Upper lobe of right lung (tissue), 1 donor: Measurements from ENCODE around the gene HTRA3. TPM values are rescaled to one million over a fixed set of nuclear protein-coding genes. Genes with fewer than 3 reads are reported as not detected.
"Not testable (repeated sequence)": the region's sequence is repeated elsewhere in the genome, so short reads cannot be mapped to it uniquely, and the experiment has no call there.

Experiments used
- ATAC-seq: fragments of 200-7000 bp; cut with Tn5 transposase; one replicate; pipeline ENCODE4 v1.9.1; 2020; ENCODE audit warnings: mild to moderate bottlenecking, moderate library complexity
- DNase-seq: peaks from one replicate; pipeline ENCODE4 v3.0.0-alpha.2; 2020
- H3K27ac ChIP-seq: fragments of 200-600 bp; one replicate; pipeline ENCODE4 v1.8.0; 2022
- H3K27me3 ChIP-seq: fragments of 200-600 bp; one replicate; pipeline ENCODE4 v1.8.0; 2022; ENCODE audit warnings: mild to moderate bottlenecking
- H3K36me3 ChIP-seq: fragments of 200-600 bp; one replicate; pipeline ENCODE4 v1.8.0; 2022
- H3K4me1 ChIP-seq: fragments of 200-600 bp; one replicate; pipeline ENCODE4 v1.8.0; 2022
- H3K4me3 ChIP-seq: fragments of 200-600 bp; one replicate; pipeline ENCODE4 v1.8.0; 2022; ENCODE audit warnings: mild to moderate bottlenecking
- H3K9me3 ChIP-seq: fragments of 200-600 bp; one replicate; pipeline ENCODE4 v1.8.0; 2022
- CTCF ChIP-seq: fragments of 200-600 bp; IDR thresholded peaks from one replicate; pipeline ENCODE4 v1.8.0; 2022; ENCODE audit warnings: antibody characterized with exemption
- intact Hi-C: fragments of 100-400 bp; cut with DNase I; formaldehyde crosslinking; loops from one replicate; pipeline ENCODE4 v1.11.0; 2022
- total RNA-seq: library from RNA; stranded (reverse); fragmentation: NEBNext Ultra II Directional; extraction: Animal tissue kit (Norgen Biotek cat#: 25700); gene quantifications from one replicate; pipeline ENCODE4 v1.2.1, GENCODE V29; 2021
- donor health status: DM: no; HTN: yes; CAD: no; lungs with severe emphysema.

HTRA3 gene
- total RNA-seq, 1 donor from 2014 or later: 25.0 TPM

DNA sequence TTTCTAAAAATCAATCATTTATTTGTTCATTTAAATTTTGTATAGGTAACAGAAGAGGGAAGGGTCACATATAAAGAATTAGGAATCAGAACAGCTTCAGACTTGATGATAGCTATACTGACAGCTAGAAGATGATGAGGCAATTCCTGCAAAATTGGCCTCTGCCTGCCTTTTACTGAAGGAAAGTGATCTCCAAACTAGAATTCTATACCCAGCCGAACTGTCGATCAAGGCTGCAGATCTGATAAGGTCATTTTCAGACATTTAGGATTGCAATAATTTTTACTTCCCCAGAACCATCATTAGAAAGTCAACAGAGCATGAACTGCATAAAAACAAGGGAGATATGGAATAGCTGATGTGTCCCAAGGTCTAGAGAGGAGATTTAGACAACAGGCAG is 66.3 kb downstream of the HTRA3 start:
- Histone ChIP-seq H3K36me3 (no peaks in the 10 kb centered on the region), H3K4me3 (no peak overlapping the region), H3K4me1 (no peaks in the 10 kb centered on the region), H3K27me3 (no peaks in the 10 kb centered on the region), H3K27ac (no peak overlapping the region), H3K9me3 (no peaks in the 10 kb centered on the region)
- intact Hi-C loops: no loop called here
- no peak for ATAC-seq
- TF ChIP-seq CTCF: no peak
- DNase-seq: no peak

- Histone ChIP-seq H3K27ac (no peak overlapping the region), H3K36me3 (no peaks in the 10 kb centered on the region), H3K9me3 (no peaks in the 10 kb centered on the region), H3K4me3 (no peak overlapping the region), H3K27me3 (no peaks in the 10 kb centered on the region), H3K4me1 (no peaks in the 10 kb centered on the region)
- DNase-seq: no peak
- intact Hi-C loops: no loop called here
- no peak for TF ChIP-seq CTCF
- ATAC-seq: no peak
Measured at GRCh38 chr4:8336412-8337075, 67.0 kb downstream of the HTRA3 start.

DNA sequence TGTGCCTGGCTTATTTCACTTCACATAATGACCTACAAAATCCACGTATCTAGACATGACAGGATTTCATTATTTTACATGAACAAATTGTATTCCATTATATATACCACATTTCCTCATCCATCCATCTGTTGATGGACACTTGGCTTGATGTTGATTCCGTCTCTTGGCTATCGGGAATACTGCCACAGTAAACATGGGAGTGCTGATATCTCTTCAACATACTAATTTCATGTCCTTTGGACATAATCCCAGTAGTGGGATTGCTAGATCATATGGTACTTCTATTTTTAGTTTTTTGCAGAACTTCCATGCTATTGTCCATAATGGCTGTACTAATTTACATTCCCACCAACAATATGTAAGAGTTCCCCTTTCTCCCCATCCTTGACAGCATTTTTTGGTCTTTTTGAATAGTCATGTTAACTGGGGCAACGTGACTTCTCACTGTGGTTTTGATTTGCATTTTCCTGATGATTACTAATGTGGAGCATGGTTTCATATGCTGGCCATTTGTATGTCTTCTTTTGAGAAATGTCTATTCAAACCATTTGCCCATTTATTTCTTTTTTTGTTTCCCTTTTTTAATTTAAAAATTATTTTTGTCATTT is 68.9 kb downstream of the HTRA3 start:
- no peak for ATAC-seq
- no peaks in the 10 kb centered on the region for H3K36me3 ChIP-seq
- intact Hi-C loops: no loop called here
- H3K4me1 ChIP-seq: no peaks in the 10 kb centered on the region
- H3K9me3 ChIP-seq: no peaks in the 10 kb centered on the region
- H3K27ac ChIP-seq: no peak overlapping the region
- no peak overlapping the region for H3K4me3 ChIP-seq
- no peaks in the 10 kb centered on the region for H3K27me3 ChIP-seq
- TF ChIP-seq CTCF: no peak
- no peak for DNase-seq

DNA sequence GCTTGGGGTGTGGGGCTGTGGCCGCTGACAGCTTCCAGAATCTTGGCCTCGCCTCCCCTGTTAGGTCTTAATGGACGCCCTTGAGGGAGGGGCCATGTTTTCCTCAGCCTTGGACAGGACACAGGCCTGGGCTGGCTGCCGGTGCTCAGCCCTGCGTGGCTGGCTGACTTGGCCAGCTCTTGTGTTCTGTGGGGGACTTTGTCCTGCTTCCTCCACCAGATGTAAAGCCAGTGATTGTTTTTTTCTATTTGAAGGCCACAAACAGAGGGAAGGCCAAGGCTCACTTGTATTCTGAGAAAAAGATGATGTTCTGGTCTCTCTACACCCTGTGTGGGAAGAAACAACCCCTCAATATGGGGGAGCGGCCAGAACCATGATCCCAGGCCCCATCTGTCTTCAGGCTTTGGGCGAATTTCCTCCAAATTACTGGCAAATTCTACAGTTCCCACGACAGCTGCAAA is 71.3 kb downstream of the HTRA3 start:
- no peak overlapping the region for H3K4me3 ChIP-seq
- no peaks in the 10 kb centered on the region for H3K4me1 ChIP-seq
- no peaks in the 10 kb centered on the region for H3K27me3 ChIP-seq
- intact Hi-C loops: no loop called here
- ATAC-seq (peak; percentile 63), DNase-seq (no peak)
- H3K27ac ChIP-seq: peak overlapping the region; percentile 55
- H3K9me3 ChIP-seq: no peaks in the 10 kb centered on the region
- no peaks in the 10 kb centered on the region for H3K36me3 ChIP-seq
- no peak for TF ChIP-seq CTCF

GRCh38 chr4:8341281-8341680 is 71.7 kb downstream of the HTRA3 start:
- H3K36me3 ChIP-seq, H3K4me1 ChIP-seq, ATAC-seq, intact Hi-C loops, H3K9me3 ChIP-seq, H3K27me3 ChIP-seq, DNase-seq, H3K4me3 ChIP-seq: not testable (repeated sequence)
- H3K27ac ChIP-seq: peak overlapping the region; percentile 63

DNA sequence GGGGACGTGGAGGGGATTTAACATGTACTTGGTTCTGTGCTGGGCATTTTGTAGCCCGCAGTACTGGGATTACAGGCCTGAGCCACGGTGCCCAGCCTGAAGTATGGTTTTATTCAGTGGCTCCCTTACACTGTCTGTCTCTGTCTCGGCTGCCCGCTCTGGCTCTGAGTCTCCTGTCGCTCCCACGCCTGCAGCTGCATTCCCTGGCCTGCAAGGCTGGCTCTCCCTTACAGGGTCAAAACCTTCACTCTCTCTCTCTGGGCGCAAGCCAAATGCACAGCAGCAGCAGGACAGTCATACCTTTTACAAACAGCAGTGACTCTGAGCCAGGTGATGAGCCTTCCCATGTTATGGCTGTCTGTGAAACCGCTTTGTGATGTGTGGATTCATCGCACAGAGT is 72.1 kb downstream of the HTRA3 start:
- Histone ChIP-seq H3K27ac (peak overlapping the region; percentile 63), H3K27me3 (no peaks in the 10 kb centered on the region), H3K4me3 (no peak overlapping the region), H3K4me1 (no peaks in the 10 kb centered on the region), H3K36me3 (no peaks in the 10 kb centered on the region), H3K9me3 (no peaks in the 10 kb centered on the region)
- TF ChIP-seq CTCF: no peak
- DNase-seq: no peak
- intact Hi-C loops: no loop called here
- ATAC-seq: no peak
